HepG2 (cell line): ENCODE results near the gene OSBPL8.

Experiments used
- ATRX ChIP-seq: sonication (generic); formaldehyde crosslinking; IDR thresholded peaks from 2 replicates; pipeline ENCODE4 v1.4.0; 2020; ENCODE audit warnings: missing genetic modification reagents, borderline replicate concordance
- FLYWCH1 ChIP-seq: sonication (generic); formaldehyde crosslinking; IDR thresholded peaks from 2 replicates; pipeline ENCODE4 v1.8.1; 2023; ENCODE audit warnings: mild to moderate bottlenecking, missing genetic modification reagents
- GABPA ChIP-seq, 2 experiments: IDR thresholded peaks; 2 replicates each; pipeline ENCODE4 v1.6.1; 2011 to 2016; ENCODE audit warnings: low read depth in 2 of 2, low read length in 1 of 2, missing biosample characterization in 1 of 2, missing genetic modification characterization in 1 of 2
- HDAC2 ChIP-seq: sonication (generic); formaldehyde crosslinking; IDR thresholded peaks from 2 replicates; pipeline ENCODE4 v1.4.0; 2020; ENCODE audit warnings: missing genetic modification reagents
- POLR2A ChIP-seq, 2 experiments: IDR thresholded peaks; 2 replicates each; pipeline ENCODE4 v1.6.1; 2011; ENCODE audit warnings: low read depth in 2 of 2, low read length in 2 of 2, mild to moderate bottlenecking in 1 of 2, moderate library complexity in 1 of 2; ENCODE audit not compliant: insufficient read depth in 1 of 2
- RORA ChIP-seq: sonication (generic); formaldehyde crosslinking; IDR thresholded peaks from 2 replicates; pipeline ENCODE4 v1.5.0; 2020; ENCODE audit warnings: mild to moderate bottlenecking, missing genetic modification reagents, moderate library complexity
- TF ChIP-seq, protein P1 (sequence below): sonication (generic); formaldehyde crosslinking; IDR thresholded peaks from 2 replicates; pipeline ENCODE4 v1.4.0; 2020; ENCODE audit warnings: mild to moderate bottlenecking, missing genetic modification reagents

DNA sequence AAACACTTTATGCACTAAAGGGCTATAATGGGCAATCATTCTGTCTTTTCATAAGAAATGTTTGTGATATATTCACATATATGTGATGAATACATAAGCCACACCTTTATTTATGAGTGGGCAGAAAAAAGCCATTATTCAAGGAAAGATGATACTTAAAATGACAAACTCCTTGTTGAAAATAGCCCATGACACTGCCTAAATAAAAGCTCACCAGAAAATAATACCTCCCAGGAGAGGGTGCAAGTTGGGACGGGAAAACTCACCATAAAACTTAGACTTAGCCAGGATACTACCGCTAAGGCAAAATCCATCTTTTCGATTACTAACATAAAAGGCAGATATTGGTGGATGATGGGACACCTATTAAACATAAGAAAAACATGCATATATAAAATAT, 175.6 kb downstream of the OSBPL8 start:
- TF ChIP-seq POLR2A (IDR thresholded peaks at IDR 0.05; ENCODE audit: insufficient read depth in 1 of 2, low read depth in 2 of 2, low read length in 2 of 2) (no peak), FLYWCH1 (CRISPR knock-in tag) (no peak), HDAC2 (CRISPR knock-in tag) (no peak), RORA (CRISPR knock-in tag) (no peak), ATRX (no peak), GABPA (IDR thresholded peaks at IDR 0.05; ENCODE audit: low read depth, low read length) (no peak), GABPA (CRISPR knock-in tag; IDR thresholded peaks at IDR 0.05; ENCODE audit: low read depth) (no peak)
- TF ChIP-seq, protein P1, sequence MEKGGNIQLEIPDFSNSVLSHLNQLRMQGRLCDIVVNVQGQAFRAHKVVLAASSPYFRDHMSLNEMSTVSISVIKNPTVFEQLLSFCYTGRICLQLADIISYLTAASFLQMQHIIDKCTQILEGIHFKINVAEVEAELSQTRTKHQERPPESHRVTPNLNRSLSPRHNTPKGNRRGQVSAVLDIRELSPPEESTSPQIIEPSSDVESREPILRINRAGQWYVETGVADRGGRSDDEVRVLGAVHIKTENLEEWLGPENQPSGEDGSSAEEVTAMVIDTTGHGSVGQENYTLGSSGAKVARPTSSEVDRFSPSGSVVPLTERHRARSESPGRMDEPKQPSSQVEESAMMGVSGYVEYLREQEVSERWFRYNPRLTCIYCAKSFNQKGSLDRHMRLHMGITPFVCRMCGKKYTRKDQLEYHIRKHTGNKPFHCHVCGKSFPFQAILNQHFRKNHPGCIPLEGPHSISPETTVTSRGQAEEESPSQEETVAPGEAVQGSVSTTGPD (CRISPR knock-in tag), result no peak
